NK-92 (cell line): ENCODE data around the gene FAM174C.
"Not testable (repeated sequence)": the region's sequence is repeated elsewhere in the genome, so short reads cannot be mapped to it uniquely, and the experiment has no call there.

Experiments used
- DNase-seq: peaks from one replicate; lab custom pipeline; 2025; ENCODE audit not compliant: unreplicated experiment; lab: John Stamatoyannopoulos, UW

Gene FAM174C

DNA sequence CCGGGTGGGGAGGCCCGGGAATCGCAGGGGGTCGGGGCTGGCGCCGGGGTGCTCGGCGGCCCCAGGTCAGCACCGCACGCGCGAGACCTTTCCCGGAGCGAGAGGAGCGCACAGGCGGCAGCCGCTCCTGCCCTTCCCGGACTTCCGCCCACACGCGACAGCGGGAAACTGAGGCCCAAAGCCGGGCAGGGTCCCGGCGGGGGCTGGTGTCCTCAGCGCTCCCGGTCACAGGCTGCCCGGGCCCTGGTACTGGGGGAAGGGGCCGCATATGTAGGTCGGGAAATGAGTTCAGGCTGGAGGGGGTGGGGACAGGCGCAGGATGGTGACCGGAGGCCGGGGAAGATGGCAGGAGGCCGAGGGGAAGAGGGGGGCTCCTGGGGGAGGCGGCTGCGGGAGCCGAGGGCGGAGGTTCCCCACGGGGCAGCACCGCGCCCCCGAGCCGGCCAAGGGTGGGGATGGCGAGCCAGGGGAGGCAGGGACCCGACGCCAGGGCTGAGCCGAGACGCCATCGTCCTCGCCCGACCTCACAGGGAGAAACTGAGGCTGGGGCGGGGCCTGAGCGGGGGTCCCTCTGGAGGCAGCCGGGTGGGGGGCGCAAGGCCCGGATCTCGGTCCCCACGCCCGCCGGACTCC is 38.2 kb upstream of the FAM174C start:
- no peak for DNase-seq

DNA sequence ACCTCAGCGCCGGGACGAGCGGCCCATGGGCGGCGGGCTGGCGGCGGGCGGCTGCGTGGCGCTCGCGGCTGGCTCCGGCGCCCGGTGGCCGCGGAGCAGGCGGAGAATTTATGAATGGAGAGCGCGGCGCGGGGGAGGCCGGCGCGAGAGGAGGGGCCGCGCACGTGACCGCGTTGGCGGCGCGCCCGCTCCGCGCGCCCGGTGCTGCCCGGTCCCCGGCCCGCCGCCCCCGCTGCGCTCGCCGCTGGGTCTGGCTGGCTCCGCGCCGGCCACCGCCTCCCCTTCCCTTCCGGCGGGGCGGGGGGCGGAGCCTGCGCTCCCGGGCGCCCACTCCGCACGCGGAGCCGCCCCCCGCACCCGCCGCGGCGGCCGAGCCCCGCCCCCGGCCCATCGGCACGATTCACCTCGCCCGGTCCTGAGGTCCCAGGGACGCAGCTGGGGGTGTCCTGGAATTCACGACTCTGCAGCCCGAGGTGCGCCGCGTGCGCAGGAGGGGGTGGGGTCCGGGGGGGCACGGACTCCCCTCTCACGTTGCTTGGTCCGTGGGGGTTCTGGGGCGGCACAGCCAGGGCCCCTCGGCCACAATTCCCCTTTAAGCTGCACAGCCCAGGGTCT is 37.5 kb upstream of the FAM174C start, which contains the start of gene CBARP:
Gene CBARP (minus strand): TSS at position 252 of the 615 bp plus-strand sequence. CDS start 1,905 bp downstream, outside the sequence.
- DNase-seq: no peak

DNA sequence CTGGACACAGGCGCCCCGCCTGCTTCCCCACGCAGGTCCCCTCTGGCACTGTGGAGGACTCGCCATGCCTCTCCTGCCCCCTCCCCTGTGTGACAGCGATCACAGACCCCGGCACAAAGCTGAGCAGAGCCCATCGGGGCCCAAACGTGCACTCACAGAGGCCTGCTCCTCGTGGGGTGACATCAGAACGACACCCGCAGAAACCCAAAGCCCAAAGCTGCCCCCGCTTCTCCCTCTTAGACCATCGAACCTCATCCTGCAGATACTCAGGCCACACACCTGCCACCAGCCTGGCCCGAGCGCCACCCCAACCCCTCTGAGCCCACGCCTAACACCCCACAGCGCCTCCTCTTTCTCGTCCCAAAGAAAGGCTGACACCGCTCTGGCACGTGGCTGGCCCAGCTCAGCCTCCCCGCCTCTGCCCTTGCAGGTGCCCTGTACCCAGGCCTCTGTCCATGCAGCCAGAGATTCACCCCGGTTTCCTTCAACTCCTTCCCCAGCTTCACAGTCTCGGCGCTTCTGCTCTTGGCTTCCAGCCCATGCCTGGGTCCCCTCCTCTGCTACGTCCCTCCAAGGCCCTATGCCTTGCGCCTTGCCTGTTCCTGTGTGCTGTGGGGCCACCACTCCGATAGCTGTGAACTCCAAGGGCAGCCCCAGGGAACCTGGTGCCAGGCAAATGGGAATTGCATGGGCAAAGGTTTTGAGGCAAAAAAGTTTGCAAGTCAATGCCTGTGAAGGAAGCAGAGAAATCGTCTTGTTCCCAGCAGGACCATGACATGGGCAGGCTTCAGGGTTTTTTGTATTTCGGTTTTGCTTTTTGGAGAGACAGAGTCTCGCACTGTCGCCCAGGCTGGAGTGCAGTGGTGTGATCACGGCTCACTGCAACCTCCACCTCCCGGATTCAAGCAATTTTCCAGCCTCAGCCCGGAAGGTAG is 36.7 kb upstream of the FAM174C start:
- DNase-seq: no peak

DNA sequence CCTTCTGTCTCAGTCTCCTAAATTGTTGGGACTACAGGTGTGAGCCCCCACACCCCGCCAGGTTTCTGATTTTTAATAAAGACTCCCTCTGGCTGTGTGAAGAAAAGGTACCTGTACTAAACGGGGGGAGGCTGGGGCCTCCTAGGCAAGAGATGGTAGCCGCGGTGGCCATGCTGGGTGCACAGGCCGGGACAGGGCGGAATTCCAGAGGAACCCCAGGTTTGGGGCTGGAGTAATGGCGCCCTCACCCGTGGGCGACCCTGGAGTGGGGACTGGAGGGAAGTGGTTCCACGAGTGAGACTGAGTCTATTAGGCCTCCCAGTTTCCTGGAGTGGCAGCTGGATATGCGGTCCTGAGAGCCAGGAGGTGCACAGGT is 35.9 kb upstream of the FAM174C start:
- DNase-seq: no peak

DNA sequence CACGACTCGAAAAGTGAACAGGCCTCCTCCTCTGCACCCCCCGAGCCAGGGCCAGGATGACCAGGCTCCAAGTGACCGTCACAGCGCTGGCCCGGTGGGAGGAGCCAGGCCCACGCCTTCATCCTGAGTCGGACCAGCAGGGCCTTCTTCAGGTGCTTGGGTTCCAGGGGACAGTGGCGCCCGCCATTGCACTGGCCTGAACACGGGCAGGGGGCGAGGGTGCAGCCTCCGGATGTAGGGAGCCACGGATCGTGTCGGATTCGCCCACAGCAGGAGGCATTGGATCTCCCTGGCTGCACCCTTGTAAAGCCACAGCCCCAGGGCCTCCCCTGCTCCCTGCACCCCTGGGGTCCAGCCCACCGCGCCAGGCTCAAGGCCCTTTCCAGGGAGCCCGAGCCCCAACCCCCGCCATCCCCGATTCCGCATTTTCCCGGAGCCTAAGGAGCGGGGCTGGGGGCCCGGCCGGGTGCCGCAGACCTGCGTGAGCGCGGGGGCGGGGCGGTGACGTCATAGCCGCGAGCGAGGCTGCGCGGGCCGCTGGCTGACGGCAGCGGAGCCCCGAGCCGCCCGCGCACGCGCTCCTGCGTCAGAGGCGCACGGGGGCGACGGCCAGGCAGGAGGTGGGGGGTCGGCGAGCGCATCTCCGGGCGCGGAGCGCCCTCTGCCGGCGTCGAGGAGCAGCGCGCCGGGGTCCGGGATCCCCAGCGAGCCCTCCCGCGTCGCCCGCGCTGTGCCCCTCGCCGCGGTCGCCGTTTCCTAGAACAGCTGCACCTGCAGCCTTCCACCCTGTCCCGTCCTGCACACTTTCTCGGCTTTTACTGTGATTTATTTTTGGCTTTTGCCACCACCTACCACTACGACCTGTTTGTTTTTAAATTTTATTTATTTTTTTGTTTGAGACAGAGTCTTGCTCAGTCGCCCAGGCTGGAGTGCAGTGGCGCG is 35.3 kb upstream of the FAM174C start:
- DNase-seq: peak; percentile 68

DNA sequence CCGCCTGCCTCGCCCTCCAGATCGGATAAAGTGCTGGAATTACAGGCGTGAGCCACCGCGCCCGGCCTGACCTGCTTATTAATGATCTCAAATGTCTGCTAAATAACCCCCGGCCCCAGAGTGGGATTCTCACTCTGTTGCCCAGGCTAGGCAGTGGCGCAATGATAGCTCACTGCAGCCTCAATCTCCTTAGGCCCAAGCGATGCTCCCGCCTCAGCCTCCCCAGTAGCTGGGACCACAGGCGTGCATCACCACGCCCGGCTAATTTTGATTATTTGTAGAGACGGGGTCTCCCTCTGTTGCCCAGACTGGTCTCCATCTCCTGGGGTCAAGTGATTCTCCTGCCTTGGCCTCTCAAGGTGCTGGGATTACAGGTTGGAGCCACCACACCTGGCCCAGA is 34.4 kb upstream of the FAM174C start:
- DNase-seq: no peak

DNA sequence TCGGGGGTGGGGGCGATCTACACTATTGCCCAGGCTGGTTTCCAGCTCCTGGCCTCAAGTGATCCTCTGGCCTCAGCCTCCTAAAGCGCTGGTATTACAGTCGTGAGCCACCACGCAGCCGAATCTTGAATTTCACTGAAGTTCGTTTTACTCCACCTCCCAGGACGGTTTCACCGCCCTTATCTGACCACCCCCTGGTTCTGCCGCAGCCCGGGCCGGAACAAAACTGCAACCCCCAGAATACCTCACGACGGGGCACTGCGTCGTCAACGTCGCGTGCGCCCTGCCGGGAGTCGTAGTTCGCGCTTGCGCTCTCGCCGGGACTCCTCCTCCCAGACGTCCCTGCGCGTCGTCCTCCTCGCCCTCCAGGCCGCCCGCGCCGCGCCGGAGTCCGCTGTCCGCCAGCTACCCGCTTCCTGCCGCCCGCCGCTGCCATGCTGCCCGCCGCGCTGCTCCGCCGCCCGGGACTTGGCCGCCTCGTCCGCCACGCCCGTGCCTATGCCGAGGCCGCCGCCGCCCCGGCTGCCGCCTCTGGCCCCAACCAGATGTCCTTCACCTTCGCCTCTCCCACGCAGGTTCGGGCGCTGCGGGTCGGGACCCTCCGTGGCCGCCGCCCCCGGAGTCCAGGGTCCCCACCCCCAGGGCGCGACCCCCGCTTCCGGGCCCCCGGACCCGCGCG is 33.8 kb upstream of the FAM174C start, which contains the start of gene ATP5F1D:
Gene ATP5F1D (plus strand): TSS at position 335 of the 679 bp plus-strand sequence. CDS start 100 bp downstream, at position 435.
- no peak for DNase-seq

DNA sequence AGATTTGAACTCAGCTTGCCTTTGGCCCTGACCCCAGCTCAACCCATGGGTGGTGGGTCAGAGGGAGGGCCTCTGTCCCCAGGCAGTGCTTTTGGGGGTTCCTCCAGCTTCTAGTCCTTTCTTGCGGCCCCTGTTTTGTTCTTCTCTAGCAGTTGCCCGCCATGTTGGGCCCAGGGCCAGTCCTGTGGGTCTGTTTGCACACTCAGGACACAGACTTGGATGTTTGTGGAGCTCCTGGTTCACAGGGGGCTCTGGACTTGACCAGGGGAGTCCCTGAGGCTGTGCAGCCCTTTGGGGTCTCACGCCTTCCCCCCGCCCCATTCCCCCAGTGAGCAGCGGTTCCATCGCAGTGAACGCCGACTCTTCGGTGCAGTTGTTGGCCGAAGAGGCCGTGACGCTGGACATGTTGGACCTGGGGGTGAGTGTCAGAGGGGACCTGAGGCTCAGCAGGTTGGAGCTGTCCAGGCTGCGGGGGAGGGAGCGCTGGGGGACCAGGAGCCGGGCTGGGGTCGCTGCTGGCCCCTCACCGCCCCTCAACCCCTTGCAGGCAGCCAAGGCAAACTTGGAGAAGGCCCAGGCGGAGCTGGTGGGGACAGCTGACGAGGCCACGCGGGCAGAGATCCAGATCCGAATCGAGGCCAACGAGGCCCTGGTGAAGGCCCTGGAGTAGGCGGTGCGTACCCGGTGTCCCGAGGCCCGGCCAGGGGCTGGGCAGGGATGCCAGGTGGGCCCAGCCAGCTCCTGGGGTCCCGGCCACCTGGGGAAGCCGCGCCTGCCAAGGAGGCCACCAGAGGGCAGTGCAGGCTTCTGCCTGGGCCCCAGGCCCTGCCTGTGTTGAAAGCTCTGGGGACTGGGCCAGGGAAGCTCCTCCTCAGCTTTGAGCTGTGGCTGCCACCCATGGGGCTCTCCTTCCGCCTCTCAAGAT is 31.3 kb upstream of the FAM174C start:
- DNase-seq: no peak

DNA sequence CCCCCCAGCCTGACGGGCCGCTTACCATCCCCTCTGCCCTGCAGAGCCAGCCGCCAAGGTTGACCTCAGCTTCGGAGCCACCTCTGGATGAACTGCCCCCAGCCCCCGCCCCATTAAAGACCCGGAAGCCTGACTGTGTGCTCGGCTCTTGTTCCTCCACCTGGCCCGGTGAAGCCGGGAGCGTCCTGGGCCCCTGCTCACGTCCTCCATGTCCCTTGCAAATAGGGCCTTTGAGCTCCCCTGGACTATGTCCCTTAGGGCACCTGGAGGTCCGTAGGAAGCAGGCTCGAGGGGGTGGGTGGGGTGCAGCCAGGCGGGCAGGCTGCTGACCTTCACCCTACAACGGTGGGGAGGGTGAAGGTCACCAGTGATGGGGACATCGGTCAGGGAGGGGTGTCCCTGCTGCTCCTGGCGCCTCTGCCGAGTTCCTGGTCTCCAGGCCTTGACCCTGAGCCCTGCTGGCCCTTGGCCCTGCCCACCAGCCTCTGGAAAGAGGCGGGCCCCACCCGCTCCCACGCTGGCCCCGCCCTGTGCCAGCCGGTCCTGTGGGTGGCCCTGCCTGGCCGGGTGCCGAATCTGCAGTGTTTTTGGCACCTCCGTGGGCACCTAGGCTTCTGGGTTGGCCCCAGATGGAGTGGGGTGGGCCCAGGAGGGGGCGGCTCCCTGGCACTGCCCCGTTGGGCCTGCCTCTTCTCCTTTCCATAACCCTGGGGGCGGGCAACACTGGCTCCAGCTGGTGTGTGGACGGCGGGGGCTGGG is 30.5 kb upstream of the FAM174C start:
- DNase-seq: no peak

DNA sequence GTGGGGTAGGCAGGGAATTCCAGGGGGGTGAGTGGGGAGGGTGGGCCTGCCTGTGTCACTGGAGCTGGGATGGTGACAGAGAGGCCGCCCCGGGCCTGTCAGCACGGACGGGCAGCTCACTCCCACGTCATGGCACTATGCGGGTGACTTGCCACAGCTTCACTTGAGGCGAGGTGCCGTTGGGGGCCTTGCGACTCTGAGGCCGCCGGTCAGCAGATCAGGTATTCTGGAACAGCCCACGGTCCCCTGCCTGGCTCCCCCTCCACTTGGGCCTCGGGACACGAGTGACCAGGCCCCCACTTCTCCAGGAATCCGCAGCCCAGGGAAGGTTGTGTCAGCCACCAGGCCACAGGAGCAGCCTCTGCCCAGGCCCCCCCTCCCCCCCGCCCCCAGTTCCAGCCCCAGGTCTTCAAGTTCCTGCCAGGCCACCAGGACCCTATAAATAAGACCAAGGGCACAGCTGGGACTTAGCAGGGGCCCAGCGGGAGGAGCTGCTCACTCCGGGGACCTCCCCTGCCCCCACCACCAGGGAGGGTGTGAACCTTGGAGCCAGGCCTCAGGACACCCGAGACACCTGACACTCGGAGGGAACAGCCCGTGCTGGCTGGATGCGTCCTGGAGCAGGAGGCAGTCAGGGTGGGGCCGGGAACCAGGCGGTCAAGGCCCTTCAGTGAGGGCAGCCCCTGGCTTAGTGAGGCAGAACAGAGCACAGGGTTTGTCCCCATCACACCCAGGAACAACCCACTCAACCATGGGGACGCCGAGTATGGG is 29.7 kb upstream of the FAM174C start:
- no peak for DNase-seq

DNA sequence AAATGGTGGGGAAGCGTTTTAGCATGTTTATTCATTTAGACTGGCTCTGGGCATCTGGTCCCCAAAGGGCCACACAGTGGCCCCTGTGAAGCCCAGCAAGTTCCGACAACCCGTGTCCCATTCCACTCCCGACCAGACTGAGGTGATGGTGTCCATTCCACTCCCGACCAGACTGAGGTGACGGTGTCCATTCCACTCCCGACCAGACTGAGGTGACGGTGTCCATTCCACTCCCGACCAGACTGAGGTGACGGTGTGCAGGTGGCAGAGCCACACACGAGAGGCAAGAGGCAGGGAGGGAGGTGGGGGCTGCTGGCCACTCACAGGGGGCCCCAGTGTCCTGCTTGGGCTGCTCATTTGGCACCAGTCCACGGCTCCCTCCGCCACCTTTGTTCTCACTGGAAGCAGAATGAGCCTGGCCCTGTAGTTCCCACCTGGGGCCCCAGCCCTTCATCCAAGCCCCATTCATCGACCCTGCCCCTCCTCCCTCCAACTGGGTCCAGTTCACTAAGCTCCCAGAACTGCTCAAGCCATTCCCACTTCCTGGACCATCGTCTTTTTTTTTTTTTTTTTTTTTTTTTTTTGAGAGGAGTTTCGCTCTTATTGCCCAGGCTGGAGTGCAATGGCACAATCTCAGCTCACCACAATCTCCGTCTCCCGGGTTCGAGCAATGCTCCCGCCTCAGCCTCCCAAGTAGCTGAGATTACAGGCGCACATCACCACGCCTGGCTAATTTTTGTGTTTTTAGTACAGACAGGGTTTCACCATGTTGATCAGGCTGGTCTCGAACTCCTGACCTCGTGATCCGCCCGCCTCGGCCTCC is 28.9 kb upstream of the FAM174C start:
- not testable (repeated sequence) for DNase-seq

DNA sequence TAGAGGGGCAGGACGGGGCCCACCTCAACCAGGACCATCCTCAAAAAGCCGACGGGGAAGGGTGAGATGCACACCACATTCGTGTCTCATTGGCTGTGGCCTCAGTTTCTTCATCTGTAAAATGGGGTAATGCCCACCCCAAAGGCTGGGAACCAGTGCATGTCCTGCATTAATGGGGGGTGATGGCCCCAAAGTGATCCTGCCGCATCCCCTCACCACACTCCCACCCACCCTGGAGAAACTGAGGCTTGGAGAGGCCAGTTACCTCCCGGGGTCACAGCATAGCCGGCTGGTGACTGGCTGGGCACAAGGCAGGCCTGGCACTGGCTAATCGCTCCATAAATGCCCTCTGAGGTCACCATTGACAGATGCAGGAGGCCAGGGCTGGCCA is 27.6 kb upstream of the FAM174C start:
- DNase-seq: no peak

DNA sequence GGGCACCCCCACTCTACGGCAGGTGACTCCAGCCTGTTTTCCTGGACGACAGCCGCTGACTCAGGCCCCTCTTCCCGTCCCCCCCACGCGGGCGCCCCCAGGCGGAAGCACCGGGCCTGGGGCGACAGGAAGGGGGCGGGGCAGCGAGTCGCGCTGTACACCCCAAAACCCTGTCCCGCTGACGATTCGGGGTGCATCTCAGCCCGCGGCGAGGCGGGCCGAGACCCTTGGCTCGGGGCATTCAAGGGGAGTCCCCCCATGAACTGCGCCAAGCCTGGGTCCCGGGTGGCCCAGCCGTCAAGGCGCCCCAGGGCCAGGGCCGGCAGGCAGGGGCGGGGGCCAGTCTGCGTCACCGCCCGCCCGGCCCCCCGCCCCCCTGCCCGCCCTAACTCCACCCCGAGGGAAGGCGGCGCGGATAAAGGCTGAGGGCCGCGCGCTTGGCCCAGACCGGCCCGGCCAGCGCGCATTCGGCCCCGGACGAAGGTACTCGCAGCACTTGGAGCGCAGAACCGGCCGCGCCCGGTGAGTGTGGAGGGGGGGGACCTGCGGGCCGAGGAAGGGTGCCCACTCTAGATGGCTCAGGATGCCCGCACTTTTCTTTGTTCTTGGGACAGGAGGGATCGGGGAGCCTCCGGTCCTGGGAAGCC is 27.1 kb upstream of the FAM174C start, which contains the start of gene MIDN:
Gene MIDN (plus strand): TSS at position 445 of the 647 bp plus-strand sequence. CDS start 1,714 bp downstream, outside the sequence.
- no peak for DNase-seq

DNA sequence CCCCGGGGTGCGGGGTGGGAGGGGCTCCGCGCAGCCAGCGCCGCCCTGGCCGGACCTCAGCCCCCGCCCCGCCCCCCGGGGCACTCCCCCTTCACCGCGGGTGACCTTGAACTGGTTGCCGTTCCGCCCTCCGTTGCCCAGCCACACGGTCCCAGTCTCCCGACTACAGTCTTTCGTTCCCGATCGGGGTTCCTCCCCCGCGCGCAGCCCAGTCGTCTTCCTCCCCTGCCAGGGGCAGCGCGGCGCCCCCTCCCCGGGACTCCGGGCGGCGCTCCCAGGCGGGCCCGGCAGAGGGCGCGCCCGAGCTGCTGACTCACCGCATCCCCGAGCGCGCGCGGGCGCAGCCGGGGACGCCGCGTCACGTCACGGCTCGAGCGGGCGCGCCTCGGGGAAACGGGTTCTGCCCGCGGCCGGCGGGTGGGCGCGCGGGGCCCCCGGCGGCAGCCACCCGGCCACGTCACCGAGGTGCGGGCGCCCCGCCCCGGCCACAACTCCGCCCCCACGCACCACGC is 26.5 kb upstream of the FAM174C start:
- DNase-seq: no peak

DNA sequence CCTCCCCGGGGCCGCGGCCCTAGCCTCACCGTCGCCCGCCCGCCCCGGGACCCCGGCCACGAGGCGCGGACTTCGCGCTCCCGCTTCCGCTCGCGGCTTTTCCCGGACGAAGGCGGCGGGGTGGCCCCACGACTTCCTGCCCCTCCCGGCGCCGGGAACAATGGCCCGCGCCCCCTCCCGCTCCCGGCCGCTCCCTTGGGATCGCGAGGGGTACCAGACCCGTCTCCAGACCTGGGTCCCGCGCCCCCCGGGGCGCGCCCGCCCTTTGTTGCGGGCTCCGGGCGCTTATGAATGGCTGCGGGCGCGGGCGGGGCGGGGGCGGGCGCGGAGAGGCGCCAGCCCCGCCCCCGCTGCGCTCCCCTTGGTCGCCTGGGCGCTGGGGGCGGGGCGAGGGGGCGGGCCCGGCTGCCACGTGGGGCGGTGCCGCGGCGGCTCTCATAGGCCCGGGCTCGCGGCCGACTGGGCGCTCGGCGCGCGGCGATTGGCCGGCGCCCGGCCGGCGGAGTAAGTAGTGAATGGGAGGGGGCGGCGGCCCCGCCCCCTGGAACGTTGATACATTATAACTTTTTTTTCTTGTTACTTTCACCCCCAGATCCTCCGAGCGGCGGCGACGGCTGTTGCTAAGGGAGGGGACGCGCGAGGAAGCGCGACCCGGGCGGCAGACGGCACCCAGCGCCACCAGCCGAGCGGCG is 25.9 kb upstream of the FAM174C start:
- DNase-seq: peak; percentile 70
